HCT116 (cell line): ENCODE results near the gene AFTPH. TPM values are rescaled to one million over a fixed set of nuclear protein-coding genes. Genes with fewer than 3 reads are reported as not detected.

Source experiments
- ATAC-seq: fragments of 200-7000 bp; cut with Tn5 transposase; 2 replicates; pipeline ENCODE4 v1.9.1; 2020; ENCODE audit warnings: mild to moderate bottlenecking, moderate library complexity
- BruUV-seq: library from RNA; stranded (reverse); fragments of 400-500 nt; replicated peaks from 2 replicates; lab custom pipeline; 2021; lab: Mats Ljungman, UMichigan
- CTCF ChIA-PET: fragments of 300-600 bp; sonication (Branson Sonifier 250); formaldehyde crosslinking; loops from one replicate; lab custom pipeline; 2021; ENCODE audit warnings: antibody characterized with exemption; lab: Charles Lee
- POLR2A ChIA-PET: fragments of 300-600, 350-600 bp; sonication (Branson Sonifier 250); formaldehyde crosslinking; loops from one replicate; lab custom pipeline; 2021; ENCODE audit warnings: antibody characterized with exemption; lab: Charles Lee
- RAD21 ChIA-PET, 2 experiments: fragments of 300-600 bp; sonication (Branson Sonifier 250); formaldehyde crosslinking; loops; one replicate each; lab custom pipeline; 2023; ENCODE audit warnings: low total read pairs in 2 of 2; ENCODE audit not compliant: uncharacterized antibody in 2 of 2, unreplicated experiment in 2 of 2, low non-redundant PET in 1 of 2; lab: Charles Lee
- DNase-seq: peaks from one replicate; pipeline ENCODE4 v3.0.0-alpha.2; 2010; ENCODE audit warnings: low read depth, low spot score
- H2AFZ ChIP-seq: fragments of 200-600 bp; shearing (Covaris generic), sonication (generic); 2 replicates; pipeline ENCODE4 v1.6.1; 2017; ENCODE audit warnings: low read depth, mixed run types, mixed read lengths, antibody characterized with exemption, low read length; ENCODE audit not compliant: poor library complexity, severe bottlenecking
- H3K27ac ChIP-seq: 2 replicates; pipeline ENCODE4 v1.5.1; 2012; ENCODE audit warnings: low read depth, low read length
- H3K27me3 ChIP-seq: fragments of 200-600 bp; sonication (generic); 2 replicates; pipeline ENCODE4 v1.6.1; 2016; ENCODE audit warnings: mixed run types, low read length, mixed read lengths; ENCODE audit not compliant: insufficient read depth
- H3K36me3 ChIP-seq, 2 experiments: fragments of 200-500 bp in 1 of 2; fragments of 200-600 bp in 1 of 2; sonication (Bioruptor generic) in 1 of 2; sonication (generic) in 1 of 2; 2 replicates each; pipeline versions ENCODE4 v1.5.1 to v1.6.1; 2014 to 2016; ENCODE audit warnings: low read length in 2 of 2, inconsistent platforms in 1 of 2, mixed read lengths in 1 of 2, mixed run types in 1 of 2; ENCODE audit not compliant: insufficient read depth in 2 of 2, control insufficient read depth in 1 of 2
- H3K4me1 ChIP-seq, 2 experiments: fragments of 200-600 bp in 1 of 2; sonication (generic) in 1 of 2; 2 replicates each; pipeline versions ENCODE4 v1.5.1 to v1.6.1; 2012 to 2017; ENCODE audit warnings: low read length in 2 of 2, inconsistent platforms in 1 of 2, mild to moderate bottlenecking in 1 of 2, mixed read lengths in 1 of 2, mixed run types in 1 of 2, moderate library complexity in 1 of 2; ENCODE audit not compliant: insufficient read depth in 2 of 2, control insufficient read depth in 1 of 2
- H3K4me2 ChIP-seq: fragments of 200-600 bp; sonication (generic); 2 replicates; pipeline ENCODE4 v1.6.1; 2017; ENCODE audit warnings: mixed run types, low read length, mixed read lengths
- H3K4me3 ChIP-seq, 2 experiments: fragments of 200-600 bp in 1 of 2; sonication (generic) in 1 of 2; replicated peaks in 1 of 2; 2 replicates each; pipeline ENCODE4 v1.5.1; 2011 to 2016; ENCODE audit warnings: low read length in 2 of 2, control low read depth in 1 of 2, low read depth in 1 of 2, mild to moderate bottlenecking in 1 of 2, mixed read lengths in 1 of 2, mixed run types in 1 of 2
- H3K79me2 ChIP-seq: fragments of 200-600 bp; sonication (generic); 2 replicates; pipeline ENCODE4 v1.6.1; 2017; ENCODE audit warnings: mild to moderate bottlenecking, mixed run types, low read length, moderate library complexity, mixed read lengths; ENCODE audit not compliant: insufficient read depth
- H3K9ac ChIP-seq: fragments of 200-600 bp; sonication (generic); 2 replicates; pipeline ENCODE4 v1.6.1; 2016; ENCODE audit warnings: low read length, mixed read lengths
- H3K9me2 ChIP-seq: fragments of 200-600 bp; sonication (generic), shearing (Covaris generic); 2 replicates; pipeline ENCODE4 v1.6.1; 2017; ENCODE audit warnings: mixed run types, mild to moderate bottlenecking, moderate library complexity; ENCODE audit not compliant: insufficient read depth
- H3K9me3 ChIP-seq, 2 experiments: fragments of 200-500 bp in 1 of 2; fragments of 200-600 bp in 1 of 2; sonication (Bioruptor generic) in 1 of 2; sonication (generic) in 1 of 2; 2 replicates each; pipeline ENCODE4 v1.6.1; 2014 to 2017; ENCODE audit warnings: low read length in 2 of 2, mixed read lengths in 2 of 2, inconsistent platforms in 1 of 2, low read depth in 1 of 2, mild to moderate bottlenecking in 1 of 2, mixed run types in 1 of 2, moderate library complexity in 1 of 2; ENCODE audit not compliant: control insufficient read depth in 1 of 2, insufficient read depth in 1 of 2
- H4K20me1 ChIP-seq: fragments of 200-600 bp; sonication (generic), shearing (Covaris generic); 2 replicates; pipeline ENCODE4 v1.6.1; 2017; ENCODE audit warnings: mixed run types, mild to moderate bottlenecking, moderate library complexity; ENCODE audit not compliant: insufficient read depth
- CBX3 ChIP-seq: IDR thresholded peaks from 2 replicates; pipeline ENCODE4 v1.6.1; 2012; ENCODE audit warnings: low read depth
- CEBPB ChIP-seq: IDR thresholded peaks from 2 replicates; pipeline ENCODE4 v1.6.1; 2012; ENCODE audit warnings: low read depth
- FOSL1 ChIP-seq: IDR thresholded peaks from 2 replicates; pipeline ENCODE4 v1.6.1; 2012; ENCODE audit warnings: low read depth
- POLR2A ChIP-seq: IDR thresholded peaks from 2 replicates; pipeline ENCODE4 v1.7.0; 2011; ENCODE audit warnings: borderline replicate concordance; ENCODE audit not compliant: insufficient read depth, insufficient read length; ENCODE audit errors: extremely low read depth
- POLR2AphosphoS5 ChIP-seq: IDR thresholded peaks from 2 replicates; pipeline ENCODE4 v1.6.1; 2011; ENCODE audit warnings: mild to moderate bottlenecking, low read depth, low read length, moderate library complexity
- RAD21 ChIP-seq: IDR thresholded peaks from 2 replicates; pipeline ENCODE4 v1.6.1; 2012; ENCODE audit warnings: low read depth, mild to moderate bottlenecking
- REST ChIP-seq: IDR thresholded peaks from 2 replicates; pipeline ENCODE4 v1.6.1; 2012; ENCODE audit warnings: low read depth
- SIN3A ChIP-seq: IDR thresholded peaks from 2 replicates; pipeline ENCODE4 v1.6.1; 2012; ENCODE audit warnings: low read depth
- SP1 ChIP-seq: IDR thresholded peaks from 2 replicates; pipeline ENCODE4 v1.6.1; 2012; ENCODE audit warnings: low read depth
- SRF ChIP-seq: IDR thresholded peaks from 2 replicates; pipeline ENCODE4 v1.6.1; 2012; ENCODE audit warnings: low read depth
- TCF7L2 ChIP-seq: IDR thresholded peaks from 2 replicates; pipeline ENCODE4 v1.7.0; 2011; ENCODE audit warnings: borderline replicate concordance, inconsistent platforms; ENCODE audit not compliant: insufficient read depth, insufficient read length; ENCODE audit errors: extremely low read depth
- YY1 ChIP-seq: IDR thresholded peaks from 2 replicates; pipeline ENCODE4 v1.6.1; 2011; ENCODE audit warnings: low read length, low read depth, moderate library complexity, mild to moderate bottlenecking; ENCODE audit not compliant: insufficient replicate concordance; ENCODE audit errors: extremely low read depth
- ZFX ChIP-seq: fragments of 450-650 bp; IDR thresholded peaks from 2 replicates; pipeline ENCODE4 v1.6.1; 2017
- ZNF274 ChIP-seq: fragments of 200-500 bp; sonication (Bioruptor generic); IDR thresholded peaks from 2 replicates; pipeline ENCODE4 v1.6.1; 2014; ENCODE audit warnings: mild to moderate bottlenecking, low read depth, low read length, inconsistent platforms
- intact Hi-C: fragments of 100-400 bp; cut with micrococcal nuclease; formaldehyde crosslinking; loops from 2 replicates; pipeline ENCODE4 v1.10.0; 2022
- total RNA-seq: library from RNA; stranded (reverse); gene quantifications from one replicate; pipeline ENCODE4 v1.2.1, GENCODE V29; 2021; ENCODE audit not compliant: unreplicated experiment
- TF ChIP-seq, protein P1 (sequence below): IDR thresholded peaks from 2 replicates; pipeline ENCODE4 v1.6.1; 2011; ENCODE audit warnings: mild to moderate bottlenecking, low read length, moderate library complexity; ENCODE audit not compliant: insufficient replicate concordance; ENCODE audit errors: extremely low read depth
- TF ChIP-seq, protein P2 (sequence below), 3 experiments: fragments of 200-600 bp in 1 of 3; sonication (generic) in 1 of 3; IDR thresholded peaks in 2 of 3; conservative IDR thresholded peaks in 1 of 3; 2 replicates each; pipeline ENCODE4 v1.5.1; 2012 to 2017; ENCODE audit warnings: low read depth in 2 of 3, low read length in 2 of 3, antibody characterized with exemption in 1 of 3, borderline replicate concordance in 1 of 3, control low read depth in 1 of 3, mild to moderate bottlenecking in 1 of 3, mixed read lengths in 1 of 3, mixed run types in 1 of 3, moderate library complexity in 1 of 3; ENCODE audit not compliant: insufficient read depth in 1 of 3

AFTPH gene
- total RNA-seq, 1 experiment from 2014 or later = 23.6 TPM

GRCh38 chr2:64601785-64602391 lies 77.8 kb downstream of the AFTPH start:
- BruUV-seq = no TSS peak
- Histone ChIP-seq H3K4me1 (peaks cover 0 to 5% of the 10 kb centered on the region in 2 experiments; a peak in 1 of 4 replicates), H3K79me2 (no peaks in the 10 kb centered on the region), H3K36me3 (no peaks in the 10 kb centered on the region), H3K4me2 (no peak overlapping the region), H2AFZ (no peak overlapping the region), H3K4me3 (no peak overlapping the region), H3K27ac (no peak overlapping the region), H4K20me1 (no peaks in the 10 kb centered on the region), H3K9me2 (no peaks in the 10 kb centered on the region), H3K9ac (no peak overlapping the region), H3K9me3 (no peaks in the 10 kb centered on the region; a peak in 1 of 4 replicates), H3K27me3 (no peaks in the 10 kb centered on the region)
- intact Hi-C loops = no loop called here
- no peak for ATAC-seq
- TF ChIP-seq POLR2AphosphoS5 = no peak
- TF ChIP-seq ZFX = no peak
- TF ChIP-seq, protein P1, sequence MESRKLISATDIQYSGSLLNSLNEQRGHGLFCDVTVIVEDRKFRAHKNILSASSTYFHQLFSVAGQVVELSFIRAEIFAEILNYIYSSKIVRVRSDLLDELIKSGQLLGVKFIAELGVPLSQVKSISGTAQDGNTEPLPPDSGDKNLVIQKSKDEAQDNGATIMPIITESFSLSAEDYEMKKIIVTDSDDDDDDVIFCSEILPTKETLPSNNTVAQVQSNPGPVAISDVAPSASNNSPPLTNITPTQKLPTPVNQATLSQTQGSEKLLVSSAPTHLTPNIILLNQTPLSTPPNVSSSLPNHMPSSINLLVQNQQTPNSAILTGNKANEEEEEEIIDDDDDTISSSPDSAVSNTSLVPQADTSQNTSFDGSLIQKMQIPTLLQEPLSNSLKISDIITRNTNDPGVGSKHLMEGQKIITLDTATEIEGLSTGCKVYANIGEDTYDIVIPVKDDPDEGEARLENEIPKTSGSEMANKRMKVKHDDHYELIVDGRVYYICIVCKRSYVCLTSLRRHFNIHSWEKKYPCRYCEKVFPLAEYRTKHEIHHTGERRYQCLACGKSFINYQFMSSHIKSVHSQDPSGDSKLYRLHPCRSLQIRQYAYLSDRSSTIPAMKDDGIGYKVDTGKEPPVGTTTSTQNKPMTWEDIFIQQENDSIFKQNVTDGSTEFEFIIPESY = no peak
- TF ChIP-seq SIN3A = no peak
- TF ChIP-seq FOSL1 = no peak
- TF ChIP-seq TCF7L2 = no peak
- no peak for TF ChIP-seq RAD21
- no peak for TF ChIP-seq CEBPB
- TF ChIP-seq, protein P2, sequence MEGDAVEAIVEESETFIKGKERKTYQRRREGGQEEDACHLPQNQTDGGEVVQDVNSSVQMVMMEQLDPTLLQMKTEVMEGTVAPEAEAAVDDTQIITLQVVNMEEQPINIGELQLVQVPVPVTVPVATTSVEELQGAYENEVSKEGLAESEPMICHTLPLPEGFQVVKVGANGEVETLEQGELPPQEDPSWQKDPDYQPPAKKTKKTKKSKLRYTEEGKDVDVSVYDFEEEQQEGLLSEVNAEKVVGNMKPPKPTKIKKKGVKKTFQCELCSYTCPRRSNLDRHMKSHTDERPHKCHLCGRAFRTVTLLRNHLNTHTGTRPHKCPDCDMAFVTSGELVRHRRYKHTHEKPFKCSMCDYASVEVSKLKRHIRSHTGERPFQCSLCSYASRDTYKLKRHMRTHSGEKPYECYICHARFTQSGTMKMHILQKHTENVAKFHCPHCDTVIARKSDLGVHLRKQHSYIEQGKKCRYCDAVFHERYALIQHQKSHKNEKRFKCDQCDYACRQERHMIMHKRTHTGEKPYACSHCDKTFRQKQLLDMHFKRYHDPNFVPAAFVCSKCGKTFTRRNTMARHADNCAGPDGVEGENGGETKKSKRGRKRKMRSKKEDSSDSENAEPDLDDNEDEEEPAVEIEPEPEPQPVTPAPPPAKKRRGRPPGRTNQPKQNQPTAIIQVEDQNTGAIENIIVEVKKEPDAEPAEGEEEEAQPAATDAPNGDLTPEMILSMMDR (IDR thresholded peaks at IDR 0.05 in 2 of 3, conservative IDR thresholded peaks at IDR 0.05 in 1 of 3; ENCODE audit: borderline replicate concordance in 1 of 3, insufficient read depth in 1 of 3, low read depth in 2 of 3, low read length in 2 of 3) = no peak
- no peak for TF ChIP-seq CBX3
- no peak for TF ChIP-seq SRF
- no peak for TF ChIP-seq POLR2A
- TF ChIP-seq REST = no peak
- no peak for TF ChIP-seq SP1
- no peak for TF ChIP-seq ZNF274
- TF ChIP-seq YY1 = no peak
- RAD21 ChIA-PET = no interaction called here
- no peak for DNase-seq
- POLR2A ChIA-PET = no interaction called here
- CTCF ChIA-PET = interaction anchor here (1.2 kb wide), 1 partner anchor 15 kb away, joined by 3 read pairs; no protein-coding TSS in a partner anchor
